Skeletal muscle cell (primary cell): ENCODE measurements around the gene DET1.
A peak's percentile ranks its signal among the peaks of the same experiment; 100 is the strongest.
"Not testable (repeated sequence)": the region's sequence is repeated elsewhere in the genome, so short reads cannot be mapped to it uniquely, and the experiment has no call there.

Experiments used
- DNase-seq: peaks from one replicate; pipeline ENCODE4 v3.0.0-alpha.2; 2010; ENCODE audit warnings: low read depth
- H3K4me3 ChIP-seq: 2 replicates; pipeline ENCODE4 v1.5.1; 2011; ENCODE audit warnings: low read depth, mild to moderate bottlenecking, control low read depth, low read length, moderate library complexity

Gene DET1

GRCh38 chr15:88470625-88471372 lies 75.7 kb downstream of the DET1 start:
- DNase-seq = no peak
- no peak overlapping the region for H3K4me3 ChIP-seq

- DNase-seq = no peak
- no peak overlapping the region for H3K4me3 ChIP-seq
These were observed 77.2 kb downstream of the DET1 start for GRCh38 chr15:88469321-88469720.

- not testable (repeated sequence) for DNase-seq, H3K4me3 ChIP-seq
These were observed 77.8 kb downstream of the DET1 start for GRCh38 chr15:88468721-88469120.

- H3K4me3 ChIP-seq = peak overlapping the region; percentile 91
- DNase-seq = no peak
These were observed 78.4 kb downstream of the DET1 start for GRCh38 chr15:88467935-88468528.

- H3K4me3 ChIP-seq = peak within 1 kb of the TSS; percentile 91
- DNase-seq = peak; percentile 49
These were observed 79.2 kb downstream of the DET1 start, which contains the start of the genes MRPL46 and MRPS11 for GRCh38 chr15:88467073-88467934. TSS of gene MRPL46 (minus strand) at chr15:88467388. CDS start at chr15:88467377, 11 bp downstream. TSS of gene MRPS11 (plus strand) at chr15:88467708. CDS start at chr15:88467718, 10 bp downstream.

GRCh38 chr15:88465633-88466224 lies 80.8 kb downstream of the DET1 start:
- DNase-seq = peak; percentile 46
- H3K4me3 ChIP-seq = no peak overlapping the region

- DNase-seq = no peak
These were observed 82.5 kb downstream of the DET1 start for GRCh38 chr15:88463870-88464532.

More at GRCh38 chr15:88463870-88464532, 82.5 kb downstream of the DET1 start:
- no peak overlapping the region for H3K4me3 ChIP-seq
